GM19239 (cell line): ENCODE measurements around the gene P2RX7.

Experiments used
- DNase-seq: peaks from one replicate; pipeline ENCODE4 v3.0.0; 2011; ENCODE audit warnings: low spot score; ENCODE audit not compliant: insufficient read length
- FAIRE-seq: peaks from 2 replicates; lab custom pipeline; 2011; peaks lifted over from hg19 to GRCh38; lab: Jason Lieb, UNC

Gene P2RX7

DNA sequence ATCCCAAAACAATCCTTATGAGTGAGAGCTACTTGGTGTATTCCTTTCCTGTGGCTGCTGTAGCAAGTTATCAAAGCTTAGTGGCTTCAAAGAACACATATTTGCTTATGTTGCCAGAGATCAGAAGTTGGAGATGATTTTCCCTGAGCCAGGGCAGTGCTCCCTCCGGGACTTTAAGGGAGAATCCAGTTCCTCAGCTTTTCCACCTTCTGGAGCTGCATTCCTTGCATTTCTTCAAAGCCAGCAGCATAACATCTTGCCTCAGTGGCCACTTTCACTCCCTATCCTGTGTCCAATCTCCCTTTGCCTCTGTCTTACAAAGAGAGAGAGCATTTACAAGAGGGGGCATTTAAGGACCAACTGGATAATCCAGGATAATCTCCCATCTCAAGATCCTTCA lies 33.7 kb downstream of the P2RX7 start:
- no peak for DNase-seq
- no peak for FAIRE-seq

DNA sequence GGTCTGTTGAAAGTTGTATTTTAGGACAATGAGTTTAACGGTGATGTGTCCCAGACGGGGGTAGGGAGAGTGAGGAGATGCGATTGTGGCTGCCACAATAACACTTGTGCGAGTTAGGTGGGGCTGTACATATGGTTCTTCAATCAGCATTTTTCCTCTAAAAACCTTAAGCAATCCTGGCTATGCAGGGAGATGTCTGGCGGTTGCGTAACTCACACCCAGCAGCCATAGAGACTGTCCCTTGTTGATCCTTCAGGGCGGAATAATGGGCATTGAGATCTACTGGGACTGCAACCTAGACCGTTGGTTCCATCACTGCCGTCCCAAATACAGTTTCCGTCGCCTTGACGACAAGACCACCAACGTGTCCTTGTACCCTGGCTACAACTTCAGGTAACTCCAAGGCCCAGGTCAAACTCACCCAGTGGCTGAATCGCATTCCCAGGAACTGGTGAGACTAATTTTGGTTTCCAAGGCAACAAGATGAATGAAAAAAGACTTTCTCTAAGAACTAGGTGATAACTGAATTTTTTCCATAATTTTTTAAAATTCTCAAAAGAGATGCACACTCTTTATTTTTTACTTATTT lies 34.6 kb downstream of the P2RX7 start:
- FAIRE-seq (no peak), DNase-seq (no peak)

DNA sequence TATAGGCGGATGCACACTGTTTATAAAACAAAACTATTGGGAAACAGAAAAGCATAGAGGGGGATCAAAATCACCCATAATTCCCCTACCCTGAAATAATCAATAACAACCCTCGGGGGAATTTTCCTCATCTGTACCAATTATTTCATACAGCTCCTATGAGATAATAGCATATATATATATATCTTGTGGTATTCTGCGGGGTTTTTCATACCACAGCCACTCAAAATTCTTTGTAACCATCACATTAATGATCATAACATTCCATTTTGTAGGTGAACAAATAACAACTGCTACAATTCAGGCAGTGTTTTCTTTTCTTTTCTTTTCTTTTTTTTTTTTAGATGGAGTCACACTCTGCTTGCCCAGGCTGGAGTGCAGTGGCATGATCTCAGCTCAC lies 35.3 kb downstream of the P2RX7 start:
- DNase-seq (no peak), FAIRE-seq (no peak)

DNA sequence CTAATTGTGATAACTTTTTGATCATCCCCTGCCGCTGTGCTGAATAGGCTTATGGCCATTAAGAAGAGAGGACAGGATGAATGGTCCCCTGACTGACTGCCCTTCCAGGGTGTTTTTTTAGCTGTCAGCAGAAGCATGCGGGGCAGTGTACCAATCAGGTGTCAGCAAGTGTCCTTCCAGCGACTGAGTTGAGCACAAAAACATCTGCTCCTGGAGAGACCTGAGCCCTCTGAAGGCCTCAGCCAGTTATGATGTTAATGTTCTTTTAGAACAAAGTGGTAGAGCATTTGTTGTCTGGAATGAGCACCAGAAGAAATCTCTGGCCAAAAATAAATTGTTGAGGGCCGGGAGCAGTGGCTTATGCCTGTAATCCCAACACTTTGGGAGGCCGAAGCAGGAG lies 37.5 kb downstream of the P2RX7 start:
- FAIRE-seq (no peak), DNase-seq (no peak)

DNA sequence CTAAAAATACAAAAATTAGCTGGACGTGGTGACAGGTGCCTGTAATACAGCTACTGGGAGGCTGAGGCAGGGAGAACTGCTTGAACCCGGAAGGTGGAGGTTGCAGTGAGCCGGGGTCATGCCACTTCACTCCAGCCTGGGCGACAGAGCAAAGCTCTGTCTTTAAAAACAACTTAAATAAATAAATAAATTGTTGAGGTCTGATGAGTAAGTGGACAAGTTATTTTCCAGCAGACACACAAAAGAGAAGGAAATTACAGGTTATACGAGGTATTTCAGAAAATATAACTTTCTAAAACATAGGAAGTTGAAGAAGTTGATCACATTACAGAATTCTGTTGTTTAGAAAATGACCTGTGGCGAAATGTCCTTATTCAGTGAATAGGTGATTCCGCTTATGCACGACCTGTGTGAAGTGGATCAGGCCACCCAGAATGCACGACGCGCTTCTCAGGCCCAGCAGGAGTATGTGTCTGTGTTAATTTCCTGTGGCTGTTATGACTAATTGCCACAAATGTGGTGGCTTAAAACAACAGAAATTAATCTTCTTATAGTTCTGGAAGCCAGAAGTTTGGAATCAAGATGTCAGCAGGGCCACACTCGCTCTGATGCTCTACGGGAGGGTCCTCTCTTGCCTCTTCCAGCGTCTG lies 38.1 kb downstream of the P2RX7 start:
- FAIRE-seq (no peak), DNase-seq (no peak)

DNA sequence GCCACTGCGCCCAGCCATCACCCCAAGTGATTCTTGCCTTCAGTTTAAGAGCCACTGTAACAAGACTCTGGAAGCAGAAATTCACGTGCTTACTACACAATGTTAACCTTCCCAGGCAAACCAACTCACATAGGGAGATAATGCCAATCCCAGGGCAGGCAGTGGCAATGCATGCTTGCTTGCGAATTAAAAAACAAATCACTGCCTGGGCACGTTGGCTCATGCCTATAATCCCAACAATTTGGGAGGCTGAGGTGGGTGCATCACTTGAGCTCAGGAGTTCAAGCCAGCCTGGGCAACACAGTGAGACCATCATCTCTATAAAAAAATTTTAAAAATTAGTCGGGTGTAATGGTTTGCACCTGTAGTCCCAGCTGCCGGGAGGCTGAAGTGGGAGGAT lies 39.5 kb downstream of the P2RX7 start:
- DNase-seq (no peak), FAIRE-seq (no peak)

DNA sequence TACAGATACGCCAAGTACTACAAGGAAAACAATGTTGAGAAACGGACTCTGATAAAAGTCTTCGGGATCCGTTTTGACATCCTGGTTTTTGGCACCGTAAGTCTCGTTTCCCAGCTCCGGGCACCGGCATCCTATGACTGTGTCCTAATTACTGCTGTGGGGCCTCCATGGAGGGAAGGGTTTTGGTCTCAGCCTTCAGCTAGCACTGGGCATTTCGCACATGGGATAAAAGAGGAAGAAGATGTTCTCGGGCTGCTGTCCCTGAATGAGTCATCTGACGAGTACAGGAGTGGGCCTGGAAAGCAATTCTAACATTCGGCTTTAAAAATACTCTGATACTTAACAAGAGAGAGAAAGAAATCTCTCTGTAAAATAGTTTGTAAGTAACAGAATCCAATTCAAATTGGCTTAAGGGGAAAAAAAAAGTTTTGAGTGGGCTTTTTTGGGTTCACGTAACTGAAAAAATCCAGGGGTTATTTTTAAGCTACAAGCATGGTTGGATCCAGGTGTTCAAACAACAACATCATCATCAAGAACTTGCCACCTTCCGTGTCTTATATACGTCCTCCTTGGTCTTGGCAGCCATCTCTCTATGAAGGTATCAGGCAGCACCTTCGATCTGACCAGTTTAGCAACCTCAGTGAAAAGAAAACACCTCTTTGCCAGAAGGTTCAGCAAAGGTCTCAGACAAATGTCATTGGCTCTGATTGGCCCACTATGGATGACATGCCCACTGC lies 42.9 kb downstream of the P2RX7 start:
- DNase-seq (peak; percentile 29), FAIRE-seq (peak; percentile 69)

DNA sequence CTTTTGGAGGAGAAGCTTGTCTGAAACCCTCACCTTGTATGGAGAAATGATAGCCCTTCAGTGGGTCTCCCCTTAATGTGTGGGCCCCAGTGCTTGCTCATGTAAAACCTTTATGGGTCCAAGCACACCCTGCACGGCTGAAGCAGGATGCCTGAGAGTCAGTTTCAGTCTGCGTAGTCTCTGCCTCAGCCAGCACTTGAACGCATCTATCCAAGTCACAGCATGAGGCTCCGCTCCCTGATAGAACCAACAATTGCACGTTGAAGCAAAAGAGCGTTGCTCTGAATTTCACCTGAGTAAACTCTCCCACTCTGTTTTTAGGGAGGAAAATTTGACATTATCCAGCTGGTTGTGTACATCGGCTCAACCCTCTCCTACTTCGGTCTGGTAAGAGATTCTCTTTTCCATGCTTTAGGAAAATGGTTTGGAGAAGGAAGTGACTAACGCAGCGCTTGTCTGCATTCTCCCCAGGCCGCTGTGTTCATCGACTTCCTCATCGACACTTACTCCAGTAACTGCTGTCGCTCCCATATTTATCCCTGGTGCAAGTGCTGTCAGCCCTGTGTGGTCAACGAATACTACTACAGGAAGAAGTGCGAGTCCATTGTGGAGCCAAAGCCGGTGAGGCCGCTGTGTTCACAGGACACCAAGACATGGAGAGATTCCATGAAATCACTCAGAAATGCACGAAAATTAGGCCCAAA lies 44.3 kb downstream of the P2RX7 start:
- DNase-seq (no peak), FAIRE-seq (no peak)

DNA sequence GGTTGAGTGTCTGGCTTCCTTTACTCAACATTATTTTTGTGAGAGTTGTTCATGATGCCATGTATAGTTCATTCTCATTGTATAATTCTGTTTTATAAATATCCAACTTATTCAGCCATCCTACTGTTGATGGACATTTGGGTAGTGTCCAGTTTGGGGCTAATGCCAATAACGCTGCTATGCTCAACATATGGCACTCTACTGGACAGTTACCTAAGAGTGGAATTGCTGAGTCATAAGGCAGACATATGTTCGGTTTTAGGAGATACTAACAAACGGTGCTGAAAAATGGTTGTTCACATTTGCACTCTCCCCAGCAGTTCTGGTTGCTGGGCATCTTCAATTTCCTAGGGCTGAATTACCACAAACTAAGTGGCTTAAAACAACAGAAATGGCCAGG lies 48.5 kb downstream of the P2RX7 start:
- FAIRE-seq (no peak), DNase-seq (no peak)

DNA sequence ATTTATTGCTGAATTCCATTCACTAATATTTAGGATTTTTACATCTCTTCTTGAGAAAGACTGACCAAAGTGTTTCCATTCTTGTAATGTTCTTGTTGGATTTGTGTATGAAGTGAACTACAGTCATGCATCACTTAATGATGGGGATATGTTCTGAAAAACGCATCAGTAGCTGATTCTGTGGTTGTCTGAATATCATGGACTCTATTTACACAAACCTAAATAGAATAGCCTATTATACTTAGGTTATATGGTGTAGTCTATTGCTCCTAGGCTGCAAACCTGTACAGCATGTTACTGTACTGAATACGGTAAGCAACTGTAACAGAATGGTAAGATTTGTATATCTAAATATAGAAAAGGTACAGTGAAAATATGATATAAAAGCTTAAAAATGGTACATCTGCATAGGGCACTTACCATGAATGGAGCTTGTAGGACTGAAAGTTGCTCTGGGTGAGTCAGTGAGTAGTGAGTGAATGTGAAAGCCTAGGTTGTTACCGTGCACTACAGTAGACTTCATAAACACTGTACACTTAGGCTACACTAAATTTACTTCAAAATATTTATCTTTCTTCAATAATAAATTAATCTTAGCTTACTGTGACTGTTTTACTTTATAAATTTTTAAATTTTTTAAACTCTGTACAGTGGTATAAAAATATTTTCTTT lies 49.7 kb downstream of the P2RX7 start:
- DNase-seq (no peak), FAIRE-seq (no peak)

DNA sequence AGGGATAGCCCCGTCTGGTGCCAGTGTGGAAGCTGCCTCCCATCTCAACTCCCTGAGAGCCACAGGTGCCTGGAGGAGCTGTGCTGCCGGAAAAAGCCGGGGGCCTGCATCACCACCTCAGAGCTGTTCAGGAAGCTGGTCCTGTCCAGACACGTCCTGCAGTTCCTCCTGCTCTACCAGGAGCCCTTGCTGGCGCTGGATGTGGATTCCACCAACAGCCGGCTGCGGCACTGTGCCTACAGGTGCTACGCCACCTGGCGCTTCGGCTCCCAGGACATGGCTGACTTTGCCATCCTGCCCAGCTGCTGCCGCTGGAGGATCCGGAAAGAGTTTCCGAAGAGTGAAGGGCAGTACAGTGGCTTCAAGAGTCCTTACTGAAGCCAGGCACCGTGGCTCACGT lies 51.7 kb downstream of the P2RX7 start:
- DNase-seq (no peak), FAIRE-seq (no peak)

DNA sequence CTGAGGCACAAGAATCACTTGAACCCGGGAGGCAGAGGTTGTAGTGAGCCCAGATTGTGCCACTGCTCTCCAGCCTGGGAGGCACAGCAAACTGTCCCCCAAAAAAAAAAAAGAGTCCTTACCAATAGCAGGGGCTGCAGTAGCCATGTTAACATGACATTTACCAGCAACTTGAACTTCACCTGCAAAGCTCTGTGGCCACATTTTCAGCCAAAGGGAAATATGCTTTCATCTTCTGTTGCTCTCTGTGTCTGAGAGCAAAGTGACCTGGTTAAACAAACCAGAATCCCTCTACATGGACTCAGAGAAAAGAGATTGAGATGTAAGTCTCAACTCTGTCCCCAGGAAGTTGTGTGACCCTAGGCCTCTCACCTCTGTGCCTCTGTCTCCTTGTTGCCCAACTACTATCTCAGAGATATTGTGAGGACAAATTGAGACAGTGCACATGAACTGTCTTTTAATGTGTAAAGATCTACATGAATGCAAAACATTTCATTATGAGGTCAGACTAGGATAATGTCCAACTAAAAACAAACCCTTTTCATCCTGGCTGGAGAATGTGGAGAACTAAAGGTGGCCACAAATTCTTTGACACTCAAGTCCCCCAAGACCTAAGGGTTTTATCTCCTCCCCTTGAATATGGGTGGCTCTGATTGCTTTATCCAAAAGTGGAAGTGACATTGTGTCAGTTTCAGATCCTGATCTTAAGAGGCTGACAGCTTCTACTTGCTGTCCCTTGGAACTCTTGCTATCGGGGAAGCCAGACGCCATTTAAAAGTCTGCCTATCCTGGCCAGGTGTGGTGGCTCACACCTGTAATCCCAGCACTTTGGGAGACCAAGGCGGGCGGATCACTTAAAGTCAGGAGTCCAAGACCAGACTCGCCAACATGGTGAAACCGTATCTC lies 52.6 kb downstream of the P2RX7 start:
- no peak for DNase-seq
- FAIRE-seq, result no peak

DNA sequence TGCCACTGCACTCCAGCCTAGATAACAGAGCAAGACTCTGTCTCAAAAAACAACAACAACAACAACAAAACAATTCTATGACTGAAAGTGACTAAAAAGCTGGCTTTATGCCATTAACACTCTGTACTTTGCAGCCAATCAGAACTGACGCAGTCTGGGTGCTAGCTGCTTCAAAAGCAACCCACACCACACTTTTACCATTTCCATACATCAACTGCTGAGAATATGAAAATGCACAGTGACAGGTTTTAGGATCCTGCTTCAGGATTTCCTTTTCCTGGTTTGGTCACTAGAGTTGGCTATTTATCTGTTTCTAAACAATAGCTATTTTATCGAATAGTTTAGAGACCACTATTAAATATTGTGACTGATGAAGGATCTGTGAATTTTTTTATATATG lies 54.1 kb downstream of the P2RX7 start:
- FAIRE-seq, result no peak

DNA sequence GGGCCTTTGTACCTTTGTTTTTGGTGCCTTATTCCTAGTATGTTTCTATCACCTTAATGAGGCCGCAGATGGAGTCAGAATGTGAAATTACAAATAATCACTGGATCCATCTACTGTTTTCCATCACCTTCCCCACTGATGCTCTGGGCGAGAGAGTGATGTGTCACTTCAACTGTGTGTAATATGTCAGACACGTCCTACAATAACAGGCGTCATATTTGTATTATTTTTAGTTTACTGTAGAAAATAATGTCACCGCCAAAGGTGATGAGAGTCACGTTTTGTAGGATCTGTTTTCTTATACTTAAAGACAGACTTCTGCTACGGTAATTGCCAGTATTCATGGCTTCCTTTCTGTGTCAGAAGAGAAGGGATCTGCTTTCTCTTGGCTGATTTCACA lies 54.8 kb downstream of the P2RX7 start:
- FAIRE-seq, result no peak
- no peak for DNase-seq

More for the DNA sequence above, 54.1 kb downstream of the P2RX7 start:
- DNase-seq, result no peak

DNA sequence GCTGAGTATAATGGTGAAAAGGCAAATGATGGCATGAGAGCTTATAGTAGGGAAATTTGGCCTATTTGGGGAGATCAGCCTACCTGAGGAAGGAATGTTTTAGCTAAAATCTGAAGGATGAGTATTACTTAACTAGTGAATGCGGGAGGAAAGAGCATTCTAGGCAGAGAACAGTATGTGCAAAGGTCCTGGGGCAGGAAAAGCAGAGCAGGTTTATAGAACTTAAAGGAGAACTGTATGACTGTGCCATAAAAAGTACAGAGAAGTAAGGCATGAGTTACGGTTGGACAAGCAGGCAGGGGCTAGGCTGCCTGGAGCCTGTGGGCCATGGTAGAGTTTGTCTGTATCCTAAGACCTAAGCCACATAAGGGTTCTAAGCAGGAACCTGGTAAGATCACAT lies 55.6 kb downstream of the P2RX7 start:
- no peak for DNase-seq
- no peak for FAIRE-seq

DNA sequence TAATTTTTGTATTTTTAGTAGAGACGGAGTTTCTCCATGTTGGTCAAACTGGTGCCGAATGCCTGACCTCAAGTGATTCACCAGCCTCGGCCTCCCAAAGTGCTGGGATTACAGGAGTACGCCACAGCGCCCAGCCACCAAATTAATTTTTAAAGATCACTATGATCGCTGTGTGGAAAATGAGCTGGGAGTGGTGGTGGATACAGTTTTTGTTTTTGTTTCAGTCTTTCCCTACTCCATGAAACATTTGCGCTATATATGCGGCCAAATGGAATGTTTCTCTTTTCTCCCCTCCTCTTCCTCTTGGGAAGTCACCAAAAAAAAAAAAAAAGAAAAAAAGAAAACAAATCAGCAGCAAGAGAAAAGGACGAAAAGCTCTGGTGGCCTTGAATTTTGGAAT lies 56.5 kb downstream of the P2RX7 start:
- DNase-seq, result no peak
- FAIRE-seq, result no peak

DNA sequence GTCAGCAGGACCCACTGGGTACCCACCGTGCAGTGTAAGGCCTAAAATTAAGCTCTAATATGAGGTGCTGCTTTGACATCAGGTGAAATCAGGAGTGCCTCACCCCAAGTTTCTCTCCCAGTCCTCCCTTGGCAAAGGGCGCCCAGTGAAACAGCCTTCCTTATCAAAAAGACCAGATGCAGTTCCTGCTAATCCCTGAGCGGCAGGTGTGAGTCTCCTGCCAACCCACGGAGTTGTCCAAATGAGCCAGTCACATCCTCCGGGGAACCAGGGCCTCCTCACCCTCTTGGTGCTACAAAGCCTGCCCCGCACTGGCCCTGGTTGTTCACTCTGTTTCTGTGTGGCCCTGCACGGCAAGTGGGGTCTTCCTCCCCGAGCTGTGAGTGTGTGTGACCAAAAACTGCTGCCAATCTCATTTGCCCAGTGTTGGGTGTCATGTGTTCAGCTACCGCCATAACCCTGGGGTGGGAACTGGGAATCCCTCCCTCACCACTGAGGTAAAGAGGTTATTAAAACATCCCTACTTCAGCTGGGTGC lies 57.0 kb downstream of the P2RX7 start:
- DNase-seq (no peak), FAIRE-seq (no peak)

DNA sequence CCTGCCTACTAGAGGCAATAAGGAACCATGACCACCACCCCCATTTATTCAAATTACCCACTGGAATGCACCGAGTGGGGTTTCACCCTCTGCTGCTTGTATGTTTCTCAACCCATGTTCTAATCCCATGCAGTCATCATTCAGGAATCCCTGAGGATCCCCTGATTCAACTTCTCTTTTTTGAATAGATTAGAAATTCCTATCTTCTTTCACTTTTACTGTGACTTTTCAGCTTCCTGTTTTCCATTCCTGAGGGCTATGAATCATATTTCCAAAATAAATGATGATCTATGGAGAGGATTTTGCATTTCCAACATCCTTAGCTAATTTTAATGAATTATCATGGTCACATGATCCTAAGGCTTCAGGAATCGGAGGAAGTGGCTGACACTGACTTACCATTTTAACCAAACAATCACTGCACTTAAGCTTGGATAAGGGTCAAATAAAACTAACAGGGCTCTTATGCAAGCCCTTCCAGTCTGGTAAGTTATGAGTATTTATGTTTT lies 57.9 kb downstream of the P2RX7 start:
- FAIRE-seq, result no peak
- no peak for DNase-seq

DNA sequence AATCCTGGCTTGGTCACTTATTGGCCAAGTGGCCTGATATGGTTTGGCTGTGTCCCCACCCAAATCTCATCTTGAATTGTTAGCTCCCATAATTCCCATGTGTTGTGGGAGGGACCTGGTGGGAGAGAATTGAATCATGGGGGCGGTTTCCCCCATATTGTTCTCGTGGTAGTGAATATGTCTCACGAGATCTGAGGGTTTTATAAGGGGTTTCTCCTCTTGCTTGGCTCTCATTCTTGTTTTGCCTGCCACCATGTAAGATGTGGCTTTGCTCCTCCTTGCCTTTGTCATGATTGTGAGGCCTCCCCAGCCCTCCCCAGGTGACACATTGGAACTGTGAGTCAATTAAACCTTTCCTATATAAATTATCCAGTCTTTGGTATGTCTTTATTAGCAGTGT lies 58.5 kb downstream of the P2RX7 start:
- FAIRE-seq, result no peak
- DNase-seq, result no peak
